IPS DF 6.9 (cell line): ENCODE measurements around the gene ZBTB16.

Experiments used
- DNase-seq: peaks from one replicate; pipeline ENCODE4 v3.0.0-alpha.2; 2013; ENCODE audit warnings: low read depth, low spot score
- H3K27ac ChIP-seq: one replicate; pipeline ENCODE4 v1.5.1; 2013; ENCODE audit warnings: low read length, control low read depth
- H3K27me3 ChIP-seq: 2 replicates; pipeline ENCODE4 v1.6.1; 2013; ENCODE audit warnings: mild to moderate bottlenecking, low read length; ENCODE audit not compliant: control insufficient read depth, insufficient read depth
- H3K36me3 ChIP-seq: 2 replicates; pipeline ENCODE4 v1.6.1; 2013; ENCODE audit warnings: low read length; ENCODE audit not compliant: control insufficient read depth, insufficient read depth
- H3K4me1 ChIP-seq: 2 replicates; pipeline ENCODE4 v1.6.1; 2013; ENCODE audit warnings: low read length; ENCODE audit not compliant: control insufficient read depth, insufficient read depth
- H3K4me3 ChIP-seq: 2 replicates; pipeline ENCODE4 v1.5.1; 2013; ENCODE audit warnings: mild to moderate bottlenecking, low read length
- H3K9me3 ChIP-seq: 2 replicates; pipeline ENCODE4 v1.6.1; 2013; ENCODE audit warnings: low read length, inconsistent platforms; ENCODE audit not compliant: control insufficient read depth, insufficient read depth
- WGBS: extraction: QIAGEN DNeasy Blood & Tissue Kit; methylation state at CpG from one replicate; pipeline ENCODE4 v1.1.7; 2013; ENCODE audit warnings: mixed read lengths, missing lambda C conversion rate; ENCODE audit not compliant: insufficient read length, insufficient coverage; 5-methylcytosine and 5-hydroxymethylcytosine counted together

ZBTB16 gene

GRCh38 chr11:114091516-114092397 is 32.2 kb downstream of the ZBTB16 start:
- Histone ChIP-seq H3K4me1 (peaks cover 2% of the 10 kb centered on the region), H3K9me3 (no peaks in the 10 kb centered on the region), H3K4me3 (no peak overlapping the region), H3K27me3 (no peaks in the 10 kb centered on the region), H3K36me3 (no peaks in the 10 kb centered on the region), H3K27ac (no peak overlapping the region)
- WGBS: no CpG with 5 or more reads among the region's 17 CpGs
- DNase-seq: no peak

DNA sequence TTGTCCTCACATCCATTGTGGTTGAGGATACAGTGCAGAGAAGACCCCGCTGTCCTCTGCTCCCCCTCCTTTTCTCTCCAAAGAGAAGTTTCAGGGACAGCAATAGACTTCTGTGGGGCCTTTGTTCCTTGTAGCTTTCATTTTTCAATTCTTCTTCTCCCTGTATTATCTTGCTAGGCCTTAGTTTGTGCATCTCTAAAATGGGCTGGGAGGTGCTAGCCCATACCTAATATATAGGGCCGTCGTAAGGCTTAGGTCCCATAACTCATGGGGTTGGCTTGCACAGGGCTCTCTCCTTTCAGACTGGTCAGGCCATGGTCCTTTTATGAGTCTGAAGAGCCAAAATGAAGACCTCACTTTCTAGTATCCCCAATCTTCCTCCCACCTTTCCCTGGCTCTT is 33.0 kb downstream of the ZBTB16 start:
- Histone ChIP-seq H3K27me3 (no peaks in the 10 kb centered on the region), H3K27ac (no peak overlapping the region), H3K4me1 (peaks cover 2% of the 10 kb centered on the region), H3K4me3 (no peak overlapping the region), H3K9me3 (no peaks in the 10 kb centered on the region), H3K36me3 (no peaks in the 10 kb centered on the region)
- no CpG with 5 or more reads among the region's 3 CpGs for WGBS
- no peak for DNase-seq

DNA sequence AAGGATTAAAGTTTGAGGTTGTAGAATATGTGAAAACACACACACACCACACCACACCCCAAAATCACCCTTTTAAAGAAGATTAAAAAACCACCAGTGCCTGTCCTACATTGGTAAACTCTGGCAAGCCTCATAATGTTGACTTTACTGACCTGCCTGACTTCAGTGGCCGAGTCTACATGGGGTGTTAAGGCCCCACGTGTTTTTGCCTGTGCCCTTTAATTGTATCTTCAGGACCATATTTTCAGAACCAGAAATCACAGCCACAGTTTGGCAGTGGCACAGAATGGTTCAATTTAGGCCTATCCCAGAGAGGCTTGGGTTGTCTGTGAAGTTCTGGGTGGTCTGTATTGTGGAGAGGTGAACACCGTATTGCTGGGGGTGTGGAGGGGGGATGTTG is 33.4 kb downstream of the ZBTB16 start:
- no peak overlapping the region for H3K27ac ChIP-seq
- no peak overlapping the region for H3K4me3 ChIP-seq
- H3K27me3 ChIP-seq: no peaks in the 10 kb centered on the region
- no peaks in the 10 kb centered on the region for H3K36me3 ChIP-seq
- no peaks in the 10 kb centered on the region for H3K9me3 ChIP-seq
- H3K4me1 ChIP-seq: peaks cover 2% of the 10 kb centered on the region
- WGBS: no CpG with 5 or more reads among the region's 3 CpGs
- no peak for DNase-seq

DNA sequence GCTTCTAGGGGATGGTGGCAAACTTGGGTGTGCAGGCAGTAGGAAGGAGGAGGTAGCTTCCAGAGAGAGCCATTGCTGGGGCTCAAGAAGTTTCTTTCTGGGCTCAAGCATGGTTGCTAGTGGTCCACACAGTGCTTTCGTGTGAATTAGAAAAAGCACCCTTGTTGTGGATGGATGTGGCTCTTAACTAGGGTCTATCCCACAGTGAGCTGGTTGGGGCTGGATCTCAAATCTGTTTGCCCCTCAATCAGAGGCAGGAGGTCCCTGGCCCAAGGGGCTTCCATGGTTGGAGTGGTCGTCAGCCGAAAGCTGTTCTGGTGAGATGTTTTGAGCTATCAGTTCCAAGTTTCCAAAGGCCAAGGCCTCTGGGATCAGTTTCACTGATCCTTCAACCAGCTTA is 35.0 kb downstream of the ZBTB16 start:
- Histone ChIP-seq H3K36me3 (no peaks in the 10 kb centered on the region), H3K4me3 (no peak overlapping the region), H3K9me3 (no peaks in the 10 kb centered on the region), H3K27me3 (no peaks in the 10 kb centered on the region), H3K4me1 (peaks cover 2% of the 10 kb centered on the region), H3K27ac (no peak overlapping the region)
- WGBS: no CpG with 5 or more reads among the region's 3 CpGs
- no peak for DNase-seq

DNA sequence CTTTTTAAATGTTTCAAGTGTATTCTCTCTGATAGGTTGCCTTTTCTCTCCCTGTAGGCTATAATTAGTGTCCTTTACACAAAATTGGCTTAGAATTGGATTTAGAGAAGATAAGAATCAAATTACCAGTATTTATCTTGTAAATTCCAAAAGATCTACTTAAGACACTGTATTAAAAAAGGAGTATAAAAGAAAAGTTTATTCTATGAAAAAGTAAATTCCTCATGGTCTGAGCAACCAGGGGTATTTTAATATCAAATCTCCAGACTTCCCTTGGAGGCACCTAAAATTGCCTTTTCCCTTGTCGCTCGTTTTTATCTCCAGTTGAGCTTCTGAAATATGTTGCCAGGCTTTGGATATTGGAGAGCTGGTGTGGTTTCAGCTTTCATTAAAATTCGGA is 36.4 kb downstream of the ZBTB16 start:
- no CpG with 5 or more reads among the region's 3 CpGs for WGBS
- H3K4me3 ChIP-seq: no peak overlapping the region
- no peak for DNase-seq
- no peak overlapping the region for H3K27ac ChIP-seq
- H3K9me3 ChIP-seq: no peaks in the 10 kb centered on the region
- H3K4me1 ChIP-seq: peaks cover 2% of the 10 kb centered on the region
- H3K27me3 ChIP-seq: no peaks in the 10 kb centered on the region
- no peaks in the 10 kb centered on the region for H3K36me3 ChIP-seq

DNA sequence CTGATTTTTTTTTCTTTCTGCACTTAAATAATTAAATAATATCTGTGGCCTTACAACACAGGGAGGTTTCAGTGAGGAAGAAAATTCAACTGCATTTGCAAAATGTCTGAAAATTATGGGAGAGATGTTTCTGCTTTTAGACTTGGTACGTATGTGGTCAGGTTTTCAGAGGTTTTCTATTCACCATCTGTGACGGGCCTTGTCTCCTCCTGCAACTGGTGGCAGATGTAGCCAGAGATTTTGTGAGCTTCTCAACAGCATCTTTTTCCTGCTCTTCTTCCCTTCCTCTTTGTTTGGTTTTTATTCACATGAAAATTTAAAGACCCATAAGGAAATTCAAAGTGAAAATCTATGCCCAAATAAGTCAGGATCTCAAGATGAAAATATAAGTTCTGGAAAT is 38.3 kb downstream of the ZBTB16 start:
- Histone ChIP-seq H3K36me3 (no peaks in the 10 kb centered on the region), H3K27me3 (no peaks in the 10 kb centered on the region), H3K9me3 (no peaks in the 10 kb centered on the region), H3K4me1 (no peaks in the 10 kb centered on the region), H3K4me3 (no peak overlapping the region), H3K27ac (no peak overlapping the region)
- DNase-seq: no peak
- WGBS: no CpG with 5 or more reads among the region's 2 CpGs

DNA sequence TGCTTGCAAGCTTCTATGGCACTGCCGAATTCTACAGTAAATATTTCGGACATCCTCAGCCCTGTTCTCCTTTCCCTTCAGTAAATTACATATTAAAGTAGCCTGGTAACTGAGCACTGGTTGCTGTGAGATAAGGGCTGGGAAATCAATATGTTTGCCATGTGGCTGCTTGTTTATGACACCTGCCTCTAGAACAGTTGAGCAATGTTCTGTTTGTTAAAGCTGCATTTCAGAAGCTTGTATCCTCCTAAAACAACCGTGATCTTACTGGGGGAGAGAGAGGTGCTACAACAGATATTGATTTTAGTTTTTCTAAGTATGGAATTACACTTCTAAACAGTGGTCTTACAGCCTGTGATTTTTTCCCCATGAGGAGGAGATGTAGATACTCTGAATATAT is 39.4 kb downstream of the ZBTB16 start:
- Histone ChIP-seq H3K27me3 (no peaks in the 10 kb centered on the region), H3K36me3 (no peaks in the 10 kb centered on the region), H3K9me3 (no peaks in the 10 kb centered on the region), H3K4me1 (no peaks in the 10 kb centered on the region), H3K4me3 (no peak overlapping the region), H3K27ac (no peak overlapping the region)
- DNase-seq: no peak
- WGBS: no CpG with 5 or more reads among the region's 3 CpGs

- no peaks in the 10 kb centered on the region for H3K9me3 ChIP-seq
- no peaks in the 10 kb centered on the region for H3K27me3 ChIP-seq
- no peaks in the 10 kb centered on the region for H3K4me1 ChIP-seq
- no peak for DNase-seq
- WGBS: no CpG with 5 or more reads among the region's 5 CpGs
- H3K36me3 ChIP-seq: no peaks in the 10 kb centered on the region
- no peak overlapping the region for H3K4me3 ChIP-seq
- no peak overlapping the region for H3K27ac ChIP-seq
Observed at GRCh38 chr11:114099392-114100178, 40.1 kb downstream of the ZBTB16 start.

GRCh38 chr11:114102993-114103896 is 43.7 kb downstream of the ZBTB16 start:
- Histone ChIP-seq H3K9me3 (no peaks in the 10 kb centered on the region), H3K4me3 (no peak overlapping the region), H3K4me1 (no peaks in the 10 kb centered on the region), H3K27me3 (no peaks in the 10 kb centered on the region), H3K27ac (no peak overlapping the region), H3K36me3 (no peaks in the 10 kb centered on the region)
- DNase-seq: no peak
- WGBS: no CpG with 5 or more reads among the region's 13 CpGs

- Histone ChIP-seq H3K27me3 (no peaks in the 10 kb centered on the region), H3K36me3 (no peaks in the 10 kb centered on the region), H3K4me3 (no peak overlapping the region), H3K27ac (no peak overlapping the region), H3K9me3 (no peaks in the 10 kb centered on the region), H3K4me1 (no peaks in the 10 kb centered on the region)
- no CpG with 5 or more reads among the region's 3 CpGs for WGBS
- no peak for DNase-seq
Observed at GRCh38 chr11:114105611-114106010, 46.1 kb downstream of the ZBTB16 start.
